HepG2 (cell line): ENCODE results near the gene UBE2Q2. TPM values are rescaled to one million over a fixed set of nuclear protein-coding genes. Genes with fewer than 3 reads are reported as not detected.

Experiments used
- ATAC-seq: fragments of 200-7000 bp; cut with Tn5 transposase; 3 replicates; pipeline ENCODE4 v1.9.1; 2020; ENCODE audit warnings: mild to moderate bottlenecking, moderate library complexity
- BruUV-seq: library from RNA; stranded (reverse); fragments of 400-500 nt; replicated peaks from 2 replicates; lab custom pipeline; 2021; lab: Mats Ljungman, UMichigan
- CTCF ChIA-PET: fragments of 300-600 bp; formaldehyde crosslinking; extraction: SDS; loops from one replicate; lab custom pipeline; 2021; ENCODE audit warnings: low total read pairs, inconsistent platforms, low intra/inter-chr PET ratio; lab: Yijun Ruan, JAX
- POLR2A ChIA-PET: fragments of 350-600 bp; sonication (Branson Sonifier 250); formaldehyde crosslinking; loops from one replicate; lab custom pipeline; 2020; ENCODE audit warnings: antibody characterized with exemption, inconsistent platforms; lab: Yijun Ruan, JAX
- DNase-seq: peaks from one replicate; pipeline ENCODE4 v3.0.0-alpha.2; 2015; ENCODE audit warnings: low spot score
- FAIRE-seq: peaks from 3 replicates; lab custom pipeline; 2011; peaks lifted over from hg19 to GRCh38; lab: Jason Lieb, UNC
- H2AFZ ChIP-seq: one replicate; pipeline ENCODE4 v1.6.1; 2011; ENCODE audit warnings: low read length, inconsistent platforms
- H3K27ac ChIP-seq: fragments of 300-600 bp; 3 replicates; pipeline ENCODE4 v1.8.0; 2011; ENCODE audit warnings: mixed run types, mild to moderate bottlenecking, mixed read lengths, low read length, inconsistent platforms; ENCODE audit not compliant: insufficient read depth; ENCODE audit errors: extremely low read length
- H3K27me3 ChIP-seq, 2 experiments: fragments of 200-600 bp in 1 of 2; 2 replicates in 1 of 2; 3 replicates in 1 of 2; pipeline versions ENCODE4 v1.6.0 to v1.8.0; 2011; ENCODE audit warnings: low read length in 2 of 2, mild to moderate bottlenecking in 2 of 2, moderate library complexity in 2 of 2, inconsistent platforms in 1 of 2; ENCODE audit not compliant: insufficient read depth in 2 of 2, control insufficient read depth in 1 of 2
- H3K36me3 ChIP-seq, 2 experiments: fragments of 200-600 bp in 1 of 2; replicated peaks in 1 of 2; 2 replicates in 1 of 2; 3 replicates in 1 of 2; pipeline versions ENCODE4 v1.5.1 to v1.8.0; 2011; ENCODE audit warnings: low read length in 2 of 2, inconsistent platforms in 1 of 2; ENCODE audit not compliant: insufficient read depth in 2 of 2, control insufficient read depth in 1 of 2
- H3K4me1 ChIP-seq: 2 replicates; pipeline ENCODE4 v1.5.1; 2012; ENCODE audit warnings: low read length, inconsistent platforms; ENCODE audit not compliant: insufficient read depth
- H3K4me2 ChIP-seq: 2 replicates; pipeline ENCODE4 v1.6.0; 2011; ENCODE audit warnings: low read depth, low read length, inconsistent platforms
- H3K4me3 ChIP-seq, 3 experiments: fragments of 200-600 bp in 1 of 3; sonication (generic), shearing (Covaris generic) in 1 of 3; replicated peaks in 1 of 3; 2 replicates each; pipeline ENCODE4 v1.5.1; 2011 to 2016; ENCODE audit warnings: low read length in 3 of 3, inconsistent platforms in 2 of 3, low read depth in 2 of 3, mild to moderate bottlenecking in 2 of 3, control low read depth in 1 of 3, mixed read lengths in 1 of 3; ENCODE audit not compliant: insufficient read depth in 1 of 3
- H3K79me2 ChIP-seq: one replicate; pipeline ENCODE4 v1.6.1; 2011; ENCODE audit warnings: low read length, inconsistent platforms; ENCODE audit not compliant: insufficient read depth
- H3K9ac ChIP-seq: 2 replicates; pipeline ENCODE4 v1.6.0; 2011; ENCODE audit warnings: mild to moderate bottlenecking, low read depth, low read length, inconsistent platforms; ENCODE audit not compliant: insufficient read depth
- H3K9me3 ChIP-seq: 2 replicates; pipeline ENCODE4 v1.5.1; 2012; ENCODE audit warnings: mild to moderate bottlenecking, low read length
- H4K20me1 ChIP-seq: 2 replicates; pipeline ENCODE4 v1.6.0; 2011; ENCODE audit warnings: inconsistent platforms, mild to moderate bottlenecking, low read length, moderate library complexity; ENCODE audit not compliant: insufficient read depth
- GMEB2 ChIP-seq: IDR thresholded peaks from 2 replicates; pipeline ENCODE4 v1.6.1; 2016; ENCODE audit warnings: missing biosample characterization, missing genetic modification reagents, low read depth
- ISX ChIP-seq: sonication (generic); formaldehyde crosslinking; conservative IDR thresholded peaks from 2 replicates; pipeline ENCODE4 v1.5.0; 2020; ENCODE audit warnings: missing genetic modification reagents
- KDM6A ChIP-seq: IDR thresholded peaks from 2 replicates; pipeline ENCODE4 v1.6.1; 2016; ENCODE audit warnings: low read depth
- LRRFIP1 ChIP-seq: sonication (generic); formaldehyde crosslinking; conservative IDR thresholded peaks from 2 replicates; pipeline ENCODE4 v1.4.0; 2020; ENCODE audit warnings: missing genetic modification reagents
- PHF21A ChIP-seq: sonication (generic); formaldehyde crosslinking; IDR thresholded peaks from 2 replicates; pipeline ENCODE4 v1.5.0; 2020; ENCODE audit warnings: mild to moderate bottlenecking, missing genetic modification reagents
- STAT5B ChIP-seq: sonication (generic); formaldehyde crosslinking; IDR thresholded peaks from 2 replicates; pipeline ENCODE4 v1.4.0; 2020; ENCODE audit warnings: missing genetic modification reagents
- TRIM24 ChIP-seq: sonication (generic); formaldehyde crosslinking; IDR thresholded peaks from 2 replicates; pipeline ENCODE4 v1.8.0; 2022; ENCODE audit warnings: mild to moderate bottlenecking, missing genetic modification reagents
- ZNF460 ChIP-seq: sonication (generic); formaldehyde crosslinking; IDR thresholded peaks from 2 replicates; pipeline ENCODE4 v1.5.1; 2020; ENCODE audit warnings: missing genetic modification reagents, mild to moderate bottlenecking, borderline replicate concordance
- ZNF484 ChIP-seq: sonication (generic); formaldehyde crosslinking; IDR thresholded peaks from 2 replicates; pipeline ENCODE4 v1.5.1; 2020; ENCODE audit warnings: mild to moderate bottlenecking, low read depth, missing genetic modification reagents, borderline replicate concordance
- WGBS: methylation state at CpG from one replicate; pipeline ENCODE4 v1.1.6; 2017; ENCODE audit warnings: low lambda C conversion rate; 5-methylcytosine and 5-hydroxymethylcytosine counted together
- in situ Hi-C: cut with HindIII; loops from 2 replicates; pipeline ENCODE4 v1.10.0; 2017; ENCODE audit warnings: low pct_unique_long_range_greater_than_20kb; ENCODE audit not compliant: extremely low pct_ligation_motif_present
- intact Hi-C: fragments of 100-400 bp; cut with micrococcal nuclease; formaldehyde crosslinking; loops from one replicate; pipeline ENCODE4 v1.10.0; 2022; ENCODE audit not compliant: unreplicated experiment
- polyA plus RNA-seq, 8 experiments: library from polyadenylated mRNA; depleted of rRNA in 3 of 8; stranded (reverse) in 7 of 8; unstranded in 1 of 8; fragments of >200 nt; fragmentation: Illumina TruSeq in 4 of 8; extraction: Trizol in 4 of 8; gene quantifications; 2 replicates each; pipeline versions ENCODE4 v1.2.1 to v1.2.3, GENCODE V29; 2011 to 2016; ENCODE audit warnings: low read depth in 4 of 8, missing spikeins in 1 of 8, mixed read lengths in 1 of 8; ENCODE audit not compliant: insufficient read depth in 1 of 8
- total RNA-seq, 5 experiments: library from RNA; depleted of rRNA; stranded (reverse); fragments of >200 nt; fragmentation: Illumina TruSeq; extraction: Trizol; gene quantifications; 2 replicates each; pipeline ENCODE4 v1.2.3, GENCODE V29; 2016; ENCODE audit warnings: low read depth in 1 of 5
- TF ChIP-seq, protein P1 (sequence below): sonication (generic); formaldehyde crosslinking; IDR thresholded peaks from 2 replicates; pipeline ENCODE4 v1.8.1; 2023; ENCODE audit warnings: missing genetic modification reagents, mild to moderate bottlenecking, borderline replicate concordance

UBE2Q2 gene
- total and polyA plus RNA-seq, 2 of the 13 experiments (the other 11 are each of a cell fraction or from before 2014, with no cell fraction given): 10.6 to 20.4 TPM

DNA sequence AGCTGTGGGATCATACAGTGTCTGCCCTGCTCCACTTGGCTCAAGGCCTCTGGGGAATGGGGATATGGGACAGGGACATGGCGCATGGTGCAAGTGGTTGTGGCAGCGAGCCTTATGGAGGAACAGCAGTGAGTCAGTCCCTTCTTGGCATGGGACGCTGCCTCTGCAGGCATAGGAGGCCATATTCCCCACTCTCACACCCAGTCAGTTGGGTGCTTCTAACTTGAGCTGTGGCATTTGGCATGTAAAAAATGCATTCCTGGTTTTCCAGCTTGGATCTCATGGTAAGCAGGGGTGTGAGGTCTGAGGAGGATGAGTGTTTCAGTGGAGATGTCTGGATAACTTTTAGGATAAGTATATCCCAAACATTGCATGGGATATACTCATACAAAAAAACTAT is 31.6 kb upstream of the UBE2Q2 start:
- H3K27me3 ChIP-seq: peaks cover 0 to 1% of the 10 kb centered on the region in 2 experiments; a peak in 1 of 5 replicates
- CTCF ChIA-PET: no interaction called here
- no peak overlapping the region for H2AFZ ChIP-seq
- no peaks in the 10 kb centered on the region for H3K79me2 ChIP-seq
- FAIRE-seq: no peak
- no peak overlapping the region for H3K9ac ChIP-seq
- WGBS: 88% methylated on average over 1 of the region's 3 CpGs
- in situ Hi-C loops: loop anchor here (5.0 to 10.0 kb wide), 2 partner anchors 113 to 331 kb away; no protein-coding TSS in a partner anchor
- BruUV-seq: no TSS peak
- no peak overlapping the region for H3K4me3 ChIP-seq
- no peaks in the 10 kb centered on the region for H3K4me1 ChIP-seq
- no peak overlapping the region for H3K4me2 ChIP-seq
- H3K36me3 ChIP-seq: no peaks in the 10 kb centered on the region
- no peak for ATAC-seq
- TF ChIP-seq STAT5B (CRISPR knock-in tag) (no peak), ZNF484 (CRISPR knock-in tag) (no peak), GMEB2 (CRISPR knock-in tag) (no peak), LRRFIP1 (CRISPR knock-in tag) (no peak), TRIM24 (CRISPR knock-in tag) (no peak), ZNF460 (no peak), PHF21A (CRISPR knock-in tag) (no peak), ISX (CRISPR knock-in tag) (no peak), KDM6A (CRISPR knock-in tag) (no peak)
- TF ChIP-seq, protein P1, sequence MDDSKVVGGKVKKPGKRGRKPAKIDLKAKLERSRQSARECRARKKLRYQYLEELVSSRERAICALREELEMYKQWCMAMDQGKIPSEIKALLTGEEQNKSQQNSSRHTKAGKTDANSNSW (CRISPR knock-in tag): no peak
- intact Hi-C loops: no loop called here
- no peak for DNase-seq
- POLR2A ChIA-PET: no interaction called here
- no peaks in the 10 kb centered on the region for H3K9me3 ChIP-seq
- H4K20me1 ChIP-seq: no peaks in the 10 kb centered on the region
- no peak overlapping the region for H3K27ac ChIP-seq
